Activated naive CD4-positive, alpha-beta T cell treated with Interleukin-2 at 50 U/mL for 16 hours (primary cell): ENCODE measurements around the gene CLCN7.

Experiments used
- DNase-seq: peaks from one replicate; pipeline ENCODE4 v3.0.0-alpha.2; 2020

The CLCN7 gene

GRCh38 chr16:1427473-1428461, 47.1 kb downstream of the CLCN7 start:
- no peak for DNase-seq

GRCh38 chr16:1426734-1427471, 47.9 kb downstream of the CLCN7 start:
- no peak for DNase-seq

- no peak for DNase-seq
These were observed 49.0 kb downstream of the CLCN7 start for GRCh38 chr16:1425616-1426370.

- DNase-seq = no peak
These were observed 50.8 kb downstream of the CLCN7 start for GRCh38 chr16:1424028-1424427.

GRCh38 chr16:1422076-1422475, 52.8 kb downstream of the CLCN7 start:
- no peak for DNase-seq

GRCh38 chr16:1420111-1420539, 54.7 kb downstream of the CLCN7 start:
- no peak for DNase-seq

- DNase-seq = no peak
These were observed 58.3 kb downstream of the CLCN7 start for GRCh38 chr16:1416521-1416941.

- DNase-seq = peak; percentile 81
These were observed 60.1 kb downstream of the CLCN7 start, which contains the start of gene UNKL for GRCh38 chr16:1414532-1415260. TSS of gene UNKL (minus strand) at chr16:1414704. CDS start at chr16:1414691, 13 bp downstream.

- peak; percentile 66 for DNase-seq
These were observed 60.9 kb downstream of the CLCN7 start for GRCh38 chr16:1413684-1414531.

GRCh38 chr16:1412847-1413246, 62.0 kb downstream of the CLCN7 start:
- no peak for DNase-seq

GRCh38 chr16:1408171-1408837, 66.5 kb downstream of the CLCN7 start:
- DNase-seq = peak; percentile 96

GRCh38 chr16:1407753-1408152, 67.1 kb downstream of the CLCN7 start:
- DNase-seq = no peak

- no peak for DNase-seq
These were observed 71.1 kb downstream of the CLCN7 start for GRCh38 chr16:1403733-1404132.

GRCh38 chr16:1403036-1403435, 71.8 kb downstream of the CLCN7 start:
- no peak for DNase-seq

- no peak for DNase-seq
These were observed 73.1 kb downstream of the CLCN7 start for GRCh38 chr16:1401758-1402154.

- DNase-seq = no peak
These were observed 73.6 kb downstream of the CLCN7 start for GRCh38 chr16:1401061-1401757.

- no peak for DNase-seq
These were observed 75.8 kb downstream of the CLCN7 start for GRCh38 chr16:1398826-1399581.

- DNase-seq = no peak
These were observed 76.5 kb downstream of the CLCN7 start for GRCh38 chr16:1398351-1398750.

GRCh38 chr16:1397779-1398178, 77.0 kb downstream of the CLCN7 start:
- DNase-seq = no peak
